GM18517 (cell line): ENCODE measurements around the gene MAGEL2.

ENCODE experiments used
- ATAC-seq: cut with Tn5 transposase; IDR thresholded peaks from one replicate; pipeline ENCODE4 v1.9.1; 2021; ENCODE audit warnings: mild to moderate bottlenecking, moderate library complexity; ENCODE audit not compliant: unreplicated experiment

Gene MAGEL2

DNA sequence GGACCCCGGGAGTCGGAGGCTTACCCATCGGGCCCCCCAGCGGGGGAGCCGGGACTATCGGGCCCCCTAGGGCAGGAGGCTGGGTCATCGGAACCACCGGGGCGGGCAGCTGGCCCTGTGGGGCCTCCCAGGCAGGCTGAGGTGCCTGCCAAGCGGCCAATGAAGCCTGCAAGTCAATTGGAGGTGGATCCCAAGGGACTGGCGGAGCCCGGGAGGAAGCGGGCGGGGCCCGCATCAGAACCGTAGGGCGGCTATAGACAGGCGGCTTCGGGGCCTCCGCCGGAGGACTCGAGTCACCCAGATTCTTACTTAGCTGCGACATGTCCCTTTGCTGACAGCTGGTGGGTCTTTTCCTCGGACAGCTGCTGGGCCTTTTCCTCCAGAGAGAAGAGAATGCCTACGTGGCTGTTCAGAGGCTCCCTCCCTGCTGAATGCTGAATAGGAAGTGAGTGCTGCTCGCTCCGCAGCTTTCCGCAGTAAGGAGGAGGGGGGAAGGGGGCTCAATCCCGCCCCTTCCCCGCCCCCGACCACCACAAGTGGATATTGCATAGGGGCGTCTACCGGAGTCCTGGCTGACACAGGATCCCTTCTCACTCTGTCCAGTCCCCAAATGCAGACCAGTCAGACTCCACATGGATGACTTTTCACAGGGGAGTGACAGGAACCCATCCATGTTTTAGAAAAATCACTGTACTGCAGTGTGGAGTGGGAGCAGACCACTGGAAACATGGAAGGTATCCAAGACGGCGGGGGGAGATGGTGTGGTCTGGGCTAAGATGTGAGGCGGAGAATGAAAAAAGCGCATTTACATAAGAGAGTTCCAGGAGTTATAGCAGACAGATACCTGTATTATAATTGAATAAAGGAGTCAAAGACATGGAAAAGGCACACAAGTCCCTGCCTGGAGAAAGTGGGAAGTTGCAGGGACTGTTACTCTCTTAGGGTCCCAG, at the start of gene MAGEL2:
MAGEL2 (minus strand) TSS at position 447 of the 950 bp plus-strand sequence; CDS start at position 322, 125 bp downstream.
- ATAC-seq, result no peak

- ATAC-seq, result no peak
Observed at GRCh38 chr15:23695282-23695681, 47.6 kb upstream of the MAGEL2 start.

GRCh38 chr15:23694592-23694991, 46.9 kb upstream of the MAGEL2 start:
- ATAC-seq, result no peak

- ATAC-seq, result no peak
Observed at GRCh38 chr15:23690450-23690852, 42.8 kb upstream of the MAGEL2 start.

- no peak for ATAC-seq
Observed at GRCh38 chr15:23690015-23690414, 42.3 kb upstream of the MAGEL2 start.

DNA sequence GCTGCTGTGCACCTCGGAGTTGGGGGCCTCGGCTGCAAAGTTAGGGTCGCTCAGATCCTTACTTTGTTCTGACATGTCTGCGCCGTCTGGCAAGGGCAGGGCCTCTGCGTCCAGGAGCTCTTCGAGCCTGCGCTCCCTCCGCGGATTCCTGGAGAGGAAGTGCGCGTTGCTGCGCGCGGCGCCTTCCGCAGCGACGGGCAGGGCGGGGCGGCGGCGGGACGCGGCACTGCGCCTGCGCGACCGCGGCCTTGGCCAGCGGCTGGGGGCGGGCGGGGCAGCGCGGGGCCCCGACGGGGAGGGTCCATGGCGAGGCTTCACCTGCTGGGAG, 39.4 kb upstream of the MAGEL2 start, which contains the start of gene NDN:
NDN (minus strand) TSS at position 163 of the 328 bp plus-strand sequence; CDS start at position 75, 88 bp downstream.
- ATAC-seq, result no peak

DNA sequence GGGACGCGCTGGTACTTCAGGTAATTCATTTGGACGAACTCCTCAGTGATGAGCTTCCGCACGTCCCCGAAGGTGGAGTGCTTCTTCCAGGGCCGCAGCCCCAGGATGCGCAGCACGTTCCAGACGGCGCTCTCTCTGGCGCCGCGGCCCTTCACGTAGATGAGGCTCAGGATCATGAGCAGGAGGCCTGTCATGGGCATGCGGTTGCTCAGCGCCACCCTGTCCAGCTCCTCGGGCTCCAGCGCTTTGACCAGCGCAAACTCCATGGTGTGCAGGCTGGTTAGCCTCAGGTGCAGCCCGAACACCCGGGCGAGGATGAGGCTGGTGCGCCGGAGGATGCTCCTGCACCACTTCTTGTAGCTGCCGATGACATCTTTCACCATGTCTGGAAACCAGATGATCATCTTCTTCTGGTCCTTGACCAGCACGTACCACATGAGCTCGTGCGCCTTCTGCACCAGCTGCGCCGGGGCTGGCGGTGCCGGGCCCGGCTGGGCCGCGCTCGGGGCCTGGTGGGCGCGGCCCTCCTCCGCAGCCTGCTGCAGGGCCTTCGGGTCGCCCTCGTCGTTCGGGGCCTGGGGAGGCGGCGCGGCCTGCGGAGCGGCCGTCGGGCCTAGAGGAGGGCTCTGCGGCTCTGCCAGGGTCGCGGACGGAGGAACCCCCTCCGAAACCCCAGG, 38.9 kb upstream of the MAGEL2 start:
- no peak for ATAC-seq

GRCh38 chr15:23671481-23671880, 23.8 kb upstream of the MAGEL2 start:
- ATAC-seq, result no peak

- no peak for ATAC-seq
Observed at GRCh38 chr15:23670970-23671369, 23.3 kb upstream of the MAGEL2 start.

- no peak for ATAC-seq
Observed at GRCh38 chr15:23663232-23663631, 15.6 kb upstream of the MAGEL2 start.

DNA sequence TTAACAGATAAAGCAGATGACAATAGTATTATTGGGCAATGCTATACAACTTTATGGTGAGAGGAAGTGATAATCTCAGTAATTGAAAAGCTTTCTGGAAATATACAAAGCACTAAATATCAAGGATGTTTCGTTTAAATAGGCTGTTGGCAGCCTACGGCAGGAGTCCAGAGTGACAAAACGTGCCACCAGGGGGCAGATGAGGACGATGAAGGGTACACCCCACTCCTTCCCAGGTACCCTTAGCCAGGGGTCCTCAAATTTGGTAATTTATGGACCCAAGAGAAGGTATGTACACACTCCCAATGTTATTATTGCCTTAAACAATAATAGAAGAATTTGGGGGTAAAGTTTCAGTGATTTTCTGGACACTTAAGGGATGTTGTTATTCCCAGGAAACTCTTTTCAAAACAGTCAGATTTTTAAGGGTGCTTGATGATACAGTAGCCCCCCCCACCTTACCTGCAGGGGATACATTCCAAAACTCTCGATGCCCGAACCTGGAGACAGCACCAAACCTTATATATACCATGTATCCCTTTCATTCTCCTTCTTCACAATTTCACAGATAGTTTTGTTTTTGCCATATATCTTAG, 1.4 kb upstream of the MAGEL2 start:
- no peak for ATAC-seq

DNA sequence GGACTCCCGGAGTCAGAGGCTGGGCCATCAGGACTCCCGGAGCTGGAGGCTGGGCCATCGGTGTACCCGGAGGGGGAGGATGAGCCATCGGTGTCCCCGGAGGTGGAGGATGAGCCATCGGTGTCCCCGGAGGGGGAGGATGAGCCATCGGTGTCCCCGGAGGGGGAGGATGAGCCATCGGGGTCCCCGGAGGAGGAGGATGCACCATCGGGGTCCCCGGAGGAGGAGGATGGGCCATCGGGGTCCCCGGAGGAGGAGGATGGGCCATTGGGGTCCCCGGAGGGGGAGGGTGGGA, 719 bp downstream of the MAGEL2 start:
- no peak for ATAC-seq

DNA sequence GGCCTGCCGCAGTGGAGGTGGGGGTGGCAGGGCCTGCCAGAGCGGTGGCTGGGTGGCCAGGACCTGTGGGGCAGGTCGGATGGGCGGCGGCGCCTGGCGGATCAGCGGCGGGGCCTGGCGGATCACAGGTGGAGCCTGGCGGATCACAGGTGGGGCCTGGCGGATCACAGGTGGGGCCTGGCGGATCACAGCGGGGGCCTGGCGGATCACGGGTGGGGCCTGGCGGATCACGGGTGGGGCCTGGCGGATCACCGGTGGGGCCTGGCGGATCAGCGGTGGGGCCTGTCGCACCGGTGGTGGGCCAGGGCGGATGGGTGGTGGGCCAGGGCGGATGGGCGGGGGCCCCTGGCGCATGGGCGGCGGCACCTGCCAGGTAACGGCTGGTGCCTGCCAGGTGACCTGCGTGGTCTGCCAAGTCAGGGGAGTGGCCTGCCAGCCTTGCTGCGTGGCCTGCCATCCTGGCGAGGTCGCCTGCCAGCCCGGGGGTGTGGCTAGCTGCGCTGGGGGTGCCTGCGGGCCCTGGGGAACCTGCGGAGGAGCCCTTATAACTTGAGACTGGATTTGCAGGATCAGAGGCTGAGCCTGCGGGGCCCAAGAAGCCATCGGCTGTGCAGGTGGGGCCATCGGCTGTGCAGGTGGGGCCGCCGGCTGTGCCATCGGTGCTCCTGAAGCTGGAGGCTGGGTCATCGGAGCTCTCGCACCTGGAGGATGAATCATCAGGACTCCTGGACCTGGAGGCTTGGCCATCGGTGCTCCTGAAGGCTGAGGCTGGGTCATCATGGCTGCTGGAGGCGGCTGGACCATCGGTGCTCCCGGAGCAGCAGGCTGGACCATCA, 1.3 kb downstream of the MAGEL2 start:
- ATAC-seq, result no peak

DNA sequence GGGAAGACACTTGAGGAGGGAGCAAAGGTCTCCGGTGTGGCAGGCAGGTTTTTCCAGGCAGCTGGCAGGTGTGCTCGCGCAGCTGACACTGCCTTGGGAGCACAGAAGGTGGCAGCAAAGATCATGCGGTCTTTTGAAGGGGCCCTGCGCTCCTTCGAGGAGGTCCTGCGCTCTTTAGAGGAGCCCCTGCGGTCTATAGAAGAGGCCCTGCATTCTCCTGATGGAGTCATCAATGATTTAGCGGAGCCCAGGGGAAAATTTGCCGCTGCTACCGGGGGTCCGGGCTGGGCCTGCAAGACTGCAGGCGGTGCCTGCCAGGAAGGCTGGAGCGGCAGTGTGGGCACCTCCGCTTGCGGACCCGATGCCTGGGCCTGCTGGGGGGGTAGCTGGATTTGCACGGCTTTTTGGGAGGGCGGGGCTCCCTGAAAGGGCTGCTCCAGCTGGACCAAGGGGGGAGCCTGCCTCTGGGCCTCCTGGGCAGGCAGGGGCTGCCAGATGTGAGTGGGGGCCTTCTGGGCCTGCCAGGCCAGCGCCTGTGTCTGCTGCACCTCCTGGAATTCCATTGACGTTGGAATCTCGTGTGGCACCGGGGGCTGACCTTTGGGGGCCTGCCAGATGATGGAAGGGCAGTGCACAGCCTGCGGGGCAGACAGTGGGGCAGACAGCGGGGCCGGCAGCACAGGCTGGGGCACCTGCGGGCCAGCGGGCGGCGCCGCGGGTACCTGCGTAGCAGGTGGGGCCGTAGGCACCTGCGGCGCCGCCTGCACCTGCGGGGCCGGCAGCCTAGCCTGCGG, 2.1 kb downstream of the MAGEL2 start:
- no peak for ATAC-seq

DNA sequence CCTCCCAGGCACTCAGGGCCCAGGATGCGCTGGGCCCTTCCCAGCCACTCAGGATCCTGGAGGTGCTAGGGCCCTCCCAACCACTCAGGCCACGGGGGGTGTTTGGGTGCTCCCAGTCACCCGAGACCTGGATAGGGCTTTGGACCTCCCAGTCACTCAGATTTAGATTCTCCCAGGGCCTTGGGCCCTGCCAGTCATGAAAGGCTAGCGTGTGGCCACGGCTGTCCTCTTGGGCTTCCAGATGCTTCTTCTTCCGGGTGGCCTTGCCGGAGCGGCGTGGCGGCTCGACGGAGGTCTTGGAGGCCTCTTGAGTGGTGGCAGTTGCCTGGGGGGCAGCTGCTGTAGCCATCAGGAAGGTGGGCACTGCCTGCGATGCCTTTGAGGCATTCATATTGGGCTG, 2.8 kb downstream of the MAGEL2 start:
- ATAC-seq, result no peak

DNA sequence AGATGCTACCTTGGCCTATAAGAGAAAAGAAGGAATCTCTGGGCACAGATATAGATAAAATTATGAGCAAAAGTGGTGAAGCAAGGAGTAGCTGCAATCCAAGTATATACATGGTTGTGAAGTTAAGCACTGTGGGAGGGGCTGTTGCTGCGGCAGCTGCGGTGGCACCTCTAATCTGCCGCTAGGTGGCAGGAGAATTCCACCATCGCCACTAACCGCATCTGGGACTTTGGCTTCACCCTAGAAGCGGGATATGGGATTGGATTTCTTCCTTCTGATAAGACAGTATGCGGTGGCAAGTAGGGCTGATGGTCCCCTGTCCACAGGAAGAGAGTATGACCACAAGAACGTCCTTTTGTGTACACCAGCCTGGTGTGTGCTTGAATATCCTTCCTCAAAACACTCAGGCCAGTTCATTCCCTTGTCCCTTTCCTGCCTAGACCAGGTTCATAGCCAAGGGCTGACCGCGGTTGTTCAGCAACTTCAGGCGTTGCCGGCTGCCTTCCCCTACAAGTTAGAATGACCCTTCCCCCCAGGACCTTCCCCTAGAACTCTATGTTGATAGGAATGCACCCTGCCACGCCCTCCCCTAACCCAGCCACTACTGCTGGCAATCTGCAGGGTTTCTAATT, 5.1 kb downstream of the MAGEL2 start:
- no peak for ATAC-seq

DNA sequence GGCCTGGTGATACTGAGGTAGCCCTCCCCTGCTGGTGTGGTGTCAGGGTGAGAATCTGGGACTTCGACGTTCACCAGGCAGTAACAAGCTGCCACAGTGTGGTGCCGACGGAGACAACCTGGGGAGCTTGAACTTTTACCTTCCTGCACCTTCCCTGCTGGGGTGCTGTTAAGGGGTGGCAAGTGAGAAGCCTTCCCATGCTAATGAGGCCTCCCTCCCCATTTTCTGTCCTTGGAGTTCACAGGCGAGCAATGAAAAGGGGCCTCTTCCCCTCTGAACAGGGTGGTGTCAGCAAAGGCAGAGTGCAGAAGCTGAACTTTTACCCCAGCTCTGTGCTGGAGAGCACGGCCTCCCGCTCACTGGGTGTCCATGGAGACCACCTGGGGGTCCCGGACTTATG, 13.5 kb downstream of the MAGEL2 start:
- no peak for ATAC-seq

GRCh38 chr15:23629234-23629805, 18.3 kb downstream of the MAGEL2 start:
- ATAC-seq, result no peak

- no peak for ATAC-seq
Observed at GRCh38 chr15:23628612-23629233, 18.9 kb downstream of the MAGEL2 start.
